HUES6 (cell line): Measurements from ENCODE around the gene PLEKHA6.

ENCODE experiments used
- H3K27ac ChIP-seq: 2 replicates; pipeline ENCODE4 v1.7.0; 2013; ENCODE audit warnings: low read depth, mild to moderate bottlenecking, low read length, inconsistent platforms
- H3K27me3 ChIP-seq: 2 replicates; pipeline ENCODE4 v1.6.1; 2013; ENCODE audit warnings: low read length; ENCODE audit not compliant: control insufficient read depth, insufficient read depth
- H3K36me3 ChIP-seq: 2 replicates; pipeline ENCODE4 v1.6.1; 2013; ENCODE audit warnings: low read length; ENCODE audit not compliant: control insufficient read depth, insufficient read depth
- H3K4me1 ChIP-seq: 2 replicates; pipeline ENCODE4 v1.6.1; 2013; ENCODE audit warnings: low read length; ENCODE audit not compliant: control insufficient read depth, insufficient read depth
- H3K4me3 ChIP-seq: 2 replicates; pipeline ENCODE4 v1.5.1; 2013; ENCODE audit warnings: low read depth, low read length
- H3K9ac ChIP-seq: one replicate; pipeline ENCODE4 v1.6.1; 2013; ENCODE audit warnings: mild to moderate bottlenecking, low read length
- H3K9me3 ChIP-seq: 2 replicates; pipeline ENCODE4 v1.6.1; 2013; ENCODE audit warnings: low read depth, low read length; ENCODE audit not compliant: control insufficient read depth, insufficient read depth

PLEKHA6 gene

DNA sequence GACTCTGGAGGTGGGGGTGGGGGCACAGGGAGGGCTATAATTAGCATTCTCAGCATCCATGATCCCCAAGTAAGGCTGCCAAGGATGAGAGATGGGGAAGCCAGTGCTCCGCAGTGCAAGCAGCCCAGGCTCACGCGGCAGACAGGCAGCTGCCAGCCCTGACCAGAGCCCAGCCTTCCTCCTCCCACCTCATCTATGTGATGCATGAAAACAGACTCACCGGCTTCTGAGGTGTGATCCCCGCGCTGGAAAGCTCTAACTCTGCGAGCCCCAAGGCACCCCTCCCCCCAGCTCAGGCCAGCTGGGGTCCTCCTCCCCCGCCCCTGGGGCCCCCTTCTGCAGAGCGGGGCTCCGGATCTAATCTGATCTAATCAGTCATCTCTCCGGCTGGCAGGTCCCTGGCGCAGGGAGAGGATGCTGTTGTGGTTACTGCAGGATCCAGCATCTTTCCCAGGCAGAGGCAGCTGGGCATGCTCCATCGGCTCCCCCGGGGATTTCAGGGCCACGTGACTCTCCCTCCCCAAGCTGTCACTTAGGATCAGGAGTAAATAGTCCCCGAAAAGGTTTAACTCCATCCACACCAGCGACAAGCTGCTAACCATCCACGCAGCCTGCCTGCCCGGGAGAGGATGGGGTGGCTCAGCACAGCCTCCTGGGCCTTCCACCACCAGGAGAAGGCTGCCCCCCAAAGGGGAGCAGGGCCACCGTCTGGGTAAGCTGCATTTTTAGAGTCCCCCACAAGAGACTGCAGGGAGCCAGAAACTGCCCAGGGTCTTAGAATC lies at the start of gene PLEKHA6:
Gene PLEKHA6, minus strand, starts transcription at position 456 of the 782 bp plus-strand sequence. CDS start 86,202 bp downstream, outside the sequence.
- H3K27ac ChIP-seq = no peak within 1 kb of the TSS
- no peak within 1 kb of the TSS for H3K9ac ChIP-seq
- peaks cover 36% of the 10 kb centered on the region for H3K4me1 ChIP-seq
- H3K4me3 ChIP-seq = peak within 1 kb of the TSS; percentile 21; the same call in 1 of the 2 replicates
- no peaks in the 10 kb centered on the region for H3K36me3 ChIP-seq
- H3K9me3 ChIP-seq = no peaks in the 10 kb centered on the region
- H3K27me3 ChIP-seq = peaks cover 23% of the 10 kb centered on the region

DNA sequence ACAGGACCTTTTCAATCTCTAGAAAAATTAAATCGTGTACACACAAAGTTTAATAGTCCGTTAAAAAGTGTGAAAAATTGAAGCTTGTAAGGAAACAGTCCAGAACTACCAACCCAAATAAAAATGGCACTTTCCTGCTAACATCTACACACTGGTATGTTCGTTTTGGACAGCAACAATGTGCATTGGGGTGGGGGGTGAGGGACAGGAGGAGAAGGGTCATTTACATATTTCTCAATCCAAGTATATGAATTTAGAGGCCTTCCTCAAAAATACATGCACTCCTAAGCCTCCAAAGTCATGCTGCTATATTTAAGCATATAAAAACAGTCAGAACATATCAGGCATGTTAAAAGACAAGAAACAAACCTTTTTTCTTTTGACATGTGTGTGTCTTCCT lies 49.4 kb upstream of the PLEKHA6 start:
- Histone ChIP-seq H3K27me3 (no peaks in the 10 kb centered on the region), H3K9ac (peak overlapping the region; percentile 96), H3K4me3 (peak overlapping the region; percentile 94), H3K9me3 (no peaks in the 10 kb centered on the region), H3K4me1 (peaks cover 6% of the 10 kb centered on the region), H3K36me3 (peaks cover 52% of the 10 kb centered on the region), H3K27ac (no peak overlapping the region)

- Histone ChIP-seq H3K4me3 (peak overlapping the region; percentile 94), H3K9ac (peak overlapping the region; percentile 96), H3K9me3 (no peaks in the 10 kb centered on the region), H3K4me1 (peaks cover 6% of the 10 kb centered on the region), H3K27me3 (no peaks in the 10 kb centered on the region), H3K27ac (no peak overlapping the region), H3K36me3 (peaks cover 57% of the 10 kb centered on the region)
Observed at GRCh38 chr1:204408602-204409001, 48.9 kb upstream of the PLEKHA6 start.

DNA sequence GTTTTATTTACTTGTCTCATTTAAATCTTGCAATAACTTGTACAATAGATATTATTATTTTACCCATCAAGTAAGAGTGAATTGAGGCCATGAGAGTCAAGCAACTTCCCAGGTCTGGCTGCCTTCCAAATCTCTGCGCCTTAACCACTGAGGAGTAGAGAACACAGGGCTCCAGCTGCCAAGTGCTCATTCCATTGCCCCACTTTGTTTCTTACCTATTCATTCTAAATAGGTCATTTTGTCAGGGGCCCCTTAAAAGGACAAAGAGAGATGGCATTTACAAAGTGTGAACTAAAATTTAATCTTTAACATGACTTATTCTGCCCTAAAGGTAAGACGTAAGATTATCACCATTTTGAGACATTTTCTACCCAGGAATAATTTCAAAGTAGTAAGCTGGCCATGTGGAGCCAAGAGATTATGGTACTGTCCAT lies 48.4 kb upstream of the PLEKHA6 start:
- Histone ChIP-seq H3K36me3 (peaks cover 62% of the 10 kb centered on the region), H3K9ac (peak overlapping the region; percentile 22), H3K27me3 (no peaks in the 10 kb centered on the region), H3K27ac (no peak overlapping the region), H3K9me3 (no peaks in the 10 kb centered on the region), H3K4me1 (peaks cover 6% of the 10 kb centered on the region), H3K4me3 (peak overlapping the region; percentile 94)

- H3K27ac ChIP-seq = no peak overlapping the region
- H3K9ac ChIP-seq = peak overlapping the region; percentile 22
- H3K36me3 ChIP-seq = peaks cover 67% of the 10 kb centered on the region
- no peaks in the 10 kb centered on the region for H3K9me3 ChIP-seq
- H3K4me1 ChIP-seq = peaks cover 6% of the 10 kb centered on the region
- no peaks in the 10 kb centered on the region for H3K27me3 ChIP-seq
- H3K4me3 ChIP-seq = peak overlapping the region; percentile 94
Observed at GRCh38 chr1:204407295-204407971, 47.7 kb upstream of the PLEKHA6 start.

- Histone ChIP-seq H3K9ac (no peak overlapping the region), H3K4me3 (peak overlapping the region; percentile 94), H3K36me3 (peaks cover 68% of the 10 kb centered on the region), H3K27me3 (no peaks in the 10 kb centered on the region), H3K9me3 (no peaks in the 10 kb centered on the region), H3K27ac (no peak overlapping the region), H3K4me1 (0 out of 2 replicates have a peak, but pooled peaks cover 3% of the 10 kb centered on the region)
Observed at GRCh38 chr1:204406621-204407020, 46.9 kb upstream of the PLEKHA6 start.

- Histone ChIP-seq H3K27me3 (no peaks in the 10 kb centered on the region), H3K4me3 (peak overlapping the region; percentile 94; the same call in 1 of the 2 replicates), H3K9ac (no peak overlapping the region), H3K9me3 (no peaks in the 10 kb centered on the region), H3K36me3 (peaks cover 74% of the 10 kb centered on the region), H3K4me1 (0 out of 2 replicates have a peak, but pooled peaks cover 3% of the 10 kb centered on the region), H3K27ac (no peak overlapping the region)
Observed at GRCh38 chr1:204405988-204406387, 46.3 kb upstream of the PLEKHA6 start.

- peaks cover 75% of the 10 kb centered on the region for H3K36me3 ChIP-seq
- no peaks in the 10 kb centered on the region for H3K9me3 ChIP-seq
- H3K9ac ChIP-seq = no peak overlapping the region
- H3K4me3 ChIP-seq = no peak overlapping the region
- H3K27me3 ChIP-seq = no peaks in the 10 kb centered on the region
- H3K27ac ChIP-seq = no peak overlapping the region
- H3K4me1 ChIP-seq = 0 out of 2 replicates have a peak, but pooled peaks cover 3% of the 10 kb centered on the region
Observed at GRCh38 chr1:204404629-204405028, 44.9 kb upstream of the PLEKHA6 start.

DNA sequence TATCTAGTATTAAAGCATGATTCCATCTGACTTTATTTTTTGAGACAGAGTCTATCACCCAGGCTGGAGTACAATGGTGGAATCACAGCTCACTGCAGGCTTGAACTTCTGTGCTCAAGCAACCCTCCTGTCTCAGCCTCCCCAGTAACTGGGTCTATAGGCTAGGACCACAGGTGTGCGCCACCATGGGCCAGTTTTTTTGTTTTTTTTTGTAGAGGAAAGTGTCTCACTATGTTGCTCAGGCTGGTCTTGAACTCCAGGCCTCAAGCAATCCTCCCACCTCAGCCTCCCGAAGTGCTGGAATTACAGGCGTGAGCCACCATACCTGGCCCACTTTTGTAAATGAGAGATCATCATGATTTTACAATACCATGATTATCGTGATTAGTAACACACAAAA lies 42.7 kb upstream of the PLEKHA6 start:
- peaks cover 69% of the 10 kb centered on the region for H3K36me3 ChIP-seq
- 0 out of 2 replicates have a peak, but pooled peaks cover 3% of the 10 kb centered on the region for H3K4me1 ChIP-seq
- no peaks in the 10 kb centered on the region for H3K9me3 ChIP-seq
- no peaks in the 10 kb centered on the region for H3K27me3 ChIP-seq
- H3K9ac ChIP-seq = no peak overlapping the region
- H3K4me3 ChIP-seq = no peak overlapping the region
- H3K27ac ChIP-seq = no peak overlapping the region

DNA sequence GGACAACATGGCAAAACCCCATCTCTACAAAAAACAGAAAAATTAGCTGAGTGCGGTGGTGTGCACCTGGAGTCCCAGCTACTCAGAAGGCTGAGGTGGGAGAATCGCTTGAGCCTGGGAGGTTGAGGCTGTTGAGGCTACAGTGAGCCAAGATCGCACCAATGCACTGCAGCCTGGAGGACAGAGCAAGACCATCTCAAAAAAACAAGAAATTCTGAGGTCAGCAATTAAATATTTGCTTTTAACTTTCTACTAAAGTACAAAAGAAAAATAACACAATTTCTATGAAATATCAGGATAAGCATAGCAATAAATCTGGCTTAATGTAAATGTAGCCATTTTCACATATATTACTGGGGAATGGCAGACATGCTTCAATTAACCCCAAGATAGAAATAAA lies 42.0 kb upstream of the PLEKHA6 start:
- H3K4me1 ChIP-seq = 0 out of 2 replicates have a peak, but pooled peaks cover 3% of the 10 kb centered on the region
- H3K27me3 ChIP-seq = no peaks in the 10 kb centered on the region
- peaks cover 67% of the 10 kb centered on the region for H3K36me3 ChIP-seq
- no peak overlapping the region for H3K4me3 ChIP-seq
- H3K9me3 ChIP-seq = no peaks in the 10 kb centered on the region
- H3K27ac ChIP-seq = no peak overlapping the region
- no peak overlapping the region for H3K9ac ChIP-seq
